DMS153 (cell line): ENCODE data around the gene PCDHB1.

Source experiments
- DNase-seq: peaks from one replicate; lab custom pipeline; 2025; lab: John Stamatoyannopoulos, UW

PCDHB1 gene

GRCh38 chr5:141050622-141051520 lies at the start of gene PCDHB1:
Gene PCDHB1, plus strand, starts transcription at chr5:141051374. Its CDS starts 97 bp downstream, at chr5:141051471.
- no peak for DNase-seq

DNA sequence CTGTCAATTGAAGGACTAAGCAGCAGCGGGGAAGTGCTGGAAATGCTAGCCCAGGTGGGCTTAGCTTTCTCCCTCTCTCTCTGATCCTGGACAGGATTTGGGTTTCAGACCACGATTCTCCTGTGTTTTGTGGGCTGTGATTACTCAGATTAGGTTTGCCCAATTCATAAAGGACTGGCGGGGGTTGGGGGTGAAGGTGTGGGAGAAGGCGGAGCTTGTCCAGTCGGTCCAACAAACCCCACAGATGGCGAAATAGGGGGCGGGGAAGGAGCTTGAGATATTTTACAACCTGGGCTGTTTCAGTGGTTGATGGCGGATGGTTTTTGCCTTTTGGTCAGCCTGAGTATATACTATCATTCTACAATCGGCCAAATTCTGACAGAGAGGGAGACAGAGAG lies 49.7 kb upstream of the PCDHB1 start:
- DNase-seq: peak; percentile 37

- peak; percentile 37 for DNase-seq
These were observed 49.1 kb upstream of the PCDHB1 start for GRCh38 chr5:141001844-141002604.

DNA sequence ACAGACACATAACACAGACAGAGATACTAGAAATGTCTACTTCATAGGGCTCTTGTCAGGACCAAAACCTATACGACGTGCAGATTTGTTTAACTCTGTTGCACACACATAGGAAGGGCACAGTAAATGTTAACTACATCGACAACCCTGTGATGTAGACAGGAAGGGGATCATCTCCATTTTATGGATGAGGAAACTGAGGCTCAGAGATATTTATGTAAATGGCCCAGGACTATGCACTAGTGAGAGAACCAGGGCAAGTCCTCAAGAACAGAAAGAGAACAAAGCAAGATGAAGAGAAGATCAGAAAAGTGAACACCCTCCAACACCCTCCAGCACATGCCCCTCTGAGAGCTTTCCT lies 48.6 kb upstream of the PCDHB1 start:
- DNase-seq: no peak

DNA sequence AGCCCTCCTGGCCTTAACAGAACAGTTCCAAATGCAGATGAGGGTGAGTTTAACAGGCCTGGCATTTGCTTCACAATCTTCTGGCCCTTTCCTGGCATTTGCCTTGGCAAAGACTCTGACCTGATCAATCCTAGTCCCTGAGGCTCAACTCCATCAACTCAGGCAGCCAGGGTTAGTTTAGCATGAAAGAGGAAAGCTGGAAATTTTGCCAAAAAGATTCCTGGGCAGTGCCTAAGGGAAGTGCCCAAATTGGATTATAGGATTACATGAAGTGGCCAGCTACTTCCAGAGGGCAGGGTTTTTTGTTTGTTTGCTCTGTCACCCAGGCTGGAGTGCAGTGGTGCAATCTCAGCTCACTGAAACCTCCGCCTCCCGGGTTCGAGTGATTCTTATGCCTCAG lies 48.1 kb upstream of the PCDHB1 start:
- DNase-seq: no peak

DNA sequence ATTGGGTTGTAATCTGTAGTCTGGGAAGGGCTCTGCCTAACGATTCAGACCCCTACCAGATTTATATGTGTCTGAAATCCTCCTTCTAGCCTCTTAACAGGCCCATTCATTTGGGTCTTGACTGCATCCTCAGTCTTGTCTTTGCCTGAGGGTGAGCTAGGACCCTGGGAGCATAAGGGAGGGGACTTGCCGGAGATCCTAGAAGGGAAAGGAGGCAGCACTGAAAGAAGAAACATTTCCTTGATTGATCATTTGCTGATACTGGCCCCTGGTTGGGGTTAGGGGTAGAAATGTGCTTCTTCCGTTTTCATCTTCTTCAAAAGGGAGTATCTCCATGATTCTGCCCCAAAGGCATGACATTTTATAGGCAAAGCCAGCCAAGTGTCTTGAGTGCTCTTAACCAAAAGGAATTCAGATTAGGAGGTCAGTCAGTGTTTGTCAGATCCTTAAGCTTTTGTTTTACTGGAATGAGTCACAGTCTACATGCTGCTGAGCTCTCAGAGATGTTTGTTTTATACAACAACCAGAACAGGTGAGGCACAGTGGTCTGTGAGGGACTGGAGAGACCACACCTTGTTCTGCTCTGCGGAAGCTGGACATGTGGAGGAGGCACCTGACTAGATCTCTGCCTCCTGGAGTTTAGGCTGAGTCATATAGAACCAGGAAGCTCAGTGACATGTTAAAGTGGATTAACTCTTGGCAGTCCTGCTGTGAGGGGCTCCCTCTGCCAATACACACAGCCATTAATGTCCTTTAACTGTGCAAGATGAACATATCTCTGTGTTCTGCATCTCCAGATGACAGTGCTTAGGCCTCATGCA lies 47.2 kb upstream of the PCDHB1 start:
- DNase-seq: peak; percentile 81

- no peak for DNase-seq
These were observed 43.4 kb upstream of the PCDHB1 start for GRCh38 chr5:141007791-141008190.

DNA sequence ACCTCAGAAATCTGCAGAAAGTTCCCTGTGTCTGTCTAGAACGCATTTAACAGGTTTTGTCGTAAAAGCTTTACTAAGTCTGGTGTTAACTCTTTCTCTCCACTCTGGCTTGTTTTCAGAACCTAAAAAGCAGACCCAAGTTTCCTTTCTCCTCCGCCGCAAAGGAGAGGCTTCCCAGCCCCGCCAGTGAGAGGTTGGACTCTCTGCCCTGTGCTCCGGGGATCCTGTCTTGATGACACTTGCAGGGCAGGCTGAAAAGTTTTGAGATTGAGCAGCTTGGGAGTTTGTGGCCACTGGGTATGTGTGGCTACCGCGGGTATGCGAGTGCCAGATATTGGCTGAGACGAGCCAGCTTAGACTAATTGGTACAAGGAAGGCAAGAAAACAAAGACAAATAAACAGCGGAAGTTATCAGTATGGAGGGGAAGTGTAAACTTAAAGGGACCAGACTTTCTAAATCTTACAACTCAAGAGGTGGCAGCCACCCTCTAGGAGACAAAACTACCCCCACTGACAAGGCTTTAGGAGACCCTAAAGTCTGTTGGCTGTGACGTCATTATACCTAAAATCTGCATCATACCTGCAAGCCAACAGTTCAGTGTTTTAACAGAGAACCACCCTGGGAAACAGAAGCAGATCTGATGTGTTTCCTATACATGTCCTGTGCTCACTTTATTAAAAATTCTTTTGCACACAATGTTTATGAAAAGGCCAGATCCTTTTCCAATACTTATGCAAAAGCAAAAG lies 41.0 kb upstream of the PCDHB1 start:
- DNase-seq: no peak

DNA sequence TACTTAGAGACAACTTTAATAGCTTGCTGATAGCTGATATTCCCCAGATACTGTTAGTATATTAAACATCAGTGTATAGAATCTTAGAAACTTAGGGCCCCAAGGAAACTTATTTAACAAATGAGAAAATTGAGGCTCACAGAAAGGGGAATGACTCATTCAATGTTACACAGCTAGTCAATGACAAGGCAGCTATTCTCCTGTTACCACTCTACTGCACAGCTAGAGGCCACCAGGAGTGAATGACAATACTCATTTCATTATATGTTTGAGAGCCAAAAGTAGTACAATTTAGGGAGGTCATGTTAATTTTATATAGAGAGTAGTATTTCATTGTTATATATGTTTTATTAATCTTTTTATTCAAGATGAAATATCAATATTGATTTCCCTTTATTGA lies 33.2 kb upstream of the PCDHB1 start:
- DNase-seq: no peak

DNA sequence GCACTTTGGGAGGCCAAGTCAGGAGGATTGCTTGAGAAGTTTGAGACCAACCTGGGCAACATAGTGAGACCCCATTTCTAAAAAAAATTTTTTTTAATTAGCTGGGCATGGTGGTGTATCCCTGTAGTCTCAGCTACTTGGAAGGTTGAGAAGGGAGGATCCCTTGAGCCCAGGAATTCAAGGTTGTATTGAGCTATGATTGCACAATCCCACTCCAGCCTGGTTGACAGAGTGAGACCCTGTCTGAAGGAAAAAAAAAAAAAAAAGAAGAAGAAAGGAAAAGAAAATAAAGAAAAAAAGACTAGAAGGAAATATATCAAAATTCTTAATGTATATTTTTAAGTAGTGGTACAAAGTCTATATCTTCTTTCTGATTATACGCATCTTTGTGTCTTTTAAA lies 28.8 kb upstream of the PCDHB1 start:
- no peak for DNase-seq

DNA sequence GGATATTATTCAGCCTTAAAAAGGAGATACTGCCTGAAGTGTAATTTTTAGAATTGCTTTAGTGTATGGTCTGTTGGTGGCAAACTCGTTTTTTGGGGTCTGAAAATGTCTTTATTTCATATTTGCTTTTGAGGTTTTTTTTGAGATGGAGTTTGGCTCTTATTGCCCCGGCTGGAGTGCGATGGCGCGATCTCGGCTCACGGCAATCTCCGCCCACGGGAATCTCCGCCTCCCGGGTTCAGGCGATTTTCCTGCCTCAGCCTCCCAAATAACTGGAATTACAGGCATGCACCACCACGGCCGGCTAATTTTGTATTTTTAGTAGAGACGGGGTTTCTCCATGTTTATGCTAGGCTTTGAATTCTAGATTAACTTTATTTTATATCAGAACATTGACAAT lies 20.2 kb upstream of the PCDHB1 start:
- DNase-seq: no peak

- no peak for DNase-seq
These were observed 18.5 kb upstream of the PCDHB1 start for GRCh38 chr5:141032626-141033025.

- no peak for DNase-seq
These were observed 12.1 kb upstream of the PCDHB1 start for GRCh38 chr5:141039061-141039460.

DNA sequence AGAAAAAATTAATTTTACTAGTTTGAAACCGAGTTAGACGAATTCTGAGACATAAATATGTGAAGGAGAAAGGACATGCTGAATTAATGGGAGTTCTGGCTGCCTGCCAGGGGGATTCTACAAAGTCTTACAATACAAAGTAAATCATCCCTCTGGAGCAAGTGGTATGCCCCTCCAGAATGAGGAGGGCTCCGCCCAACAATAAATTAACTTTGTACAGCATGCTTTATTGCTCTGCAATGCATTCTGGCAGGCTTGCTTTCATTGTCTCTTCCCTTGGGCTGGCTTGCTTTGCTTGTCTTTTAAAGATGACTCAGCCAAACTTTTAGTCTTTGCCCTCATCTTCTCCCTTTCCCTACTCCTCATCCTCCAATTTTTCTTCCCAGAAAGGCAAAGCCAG lies 11.7 kb upstream of the PCDHB1 start:
- peak; percentile 12 for DNase-seq

GRCh38 chr5:141040093-141040770 lies 10.9 kb upstream of the PCDHB1 start:
- DNase-seq: peak; percentile 67

DNA sequence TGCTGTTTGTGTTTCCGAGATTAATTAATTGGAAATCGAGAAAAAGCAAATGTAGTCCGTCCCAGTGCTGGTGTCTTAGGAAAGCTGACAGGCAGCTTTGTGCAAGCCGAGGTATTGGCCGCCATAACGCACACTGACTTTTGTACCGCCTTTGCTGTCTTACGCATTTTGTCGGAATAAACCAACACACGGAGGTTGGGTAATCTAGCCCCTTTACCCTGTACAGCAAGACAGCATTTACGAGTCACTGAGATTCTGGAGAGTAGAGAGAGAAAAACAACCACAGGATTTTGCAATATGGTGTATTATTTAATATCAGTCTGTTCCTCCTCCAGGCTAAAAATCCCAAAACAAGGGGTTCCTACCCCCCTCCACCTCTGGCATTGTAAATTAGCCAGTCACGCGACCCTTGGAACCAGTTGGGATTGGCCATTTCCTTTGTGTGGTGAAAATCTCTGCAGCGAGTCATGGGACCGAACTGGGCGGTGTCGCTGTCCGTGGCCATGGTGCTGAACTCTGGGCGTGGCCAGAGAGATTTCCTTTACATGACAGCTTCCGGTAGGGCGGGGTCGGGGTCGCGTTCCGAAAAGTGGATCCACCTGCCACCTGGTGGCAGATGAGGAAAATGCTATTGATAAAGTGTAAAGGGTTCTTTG lies 10.3 kb upstream of the PCDHB1 start:
- DNase-seq: peak; percentile 93

DNA sequence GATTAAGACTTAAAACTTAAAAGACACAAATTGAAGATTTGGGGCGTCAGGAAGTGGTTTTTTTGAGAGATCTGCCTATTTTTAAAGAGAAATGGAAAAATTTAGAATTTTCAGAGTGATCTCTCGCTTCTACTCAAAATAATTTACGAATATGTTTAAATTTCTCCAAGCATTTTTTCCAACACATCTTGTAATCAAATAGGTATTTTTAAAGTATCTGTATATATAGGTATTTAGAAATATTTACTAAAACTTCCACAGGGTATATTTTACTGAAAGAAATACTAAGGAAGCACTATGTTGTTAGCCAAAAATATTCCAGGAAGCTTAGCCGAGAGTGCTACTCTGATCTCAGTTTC lies 9.8 kb upstream of the PCDHB1 start:
- DNase-seq: no peak

GRCh38 chr5:141042555-141042954 lies 8.6 kb upstream of the PCDHB1 start:
- DNase-seq: no peak

GRCh38 chr5:141051521-141051866 lies 320 bp downstream of the PCDHB1 start:
- DNase-seq: no peak

GRCh38 chr5:141077826-141078225 lies 26.7 kb downstream of the PCDHB1 start:
- DNase-seq: no peak

GRCh38 chr5:141082228-141082627 lies 31.1 kb downstream of the PCDHB1 start:
- no peak for DNase-seq
